PFSK-1 (cell line): ENCODE results near the gene PCDH15.

Experiments
- POLR2AphosphoS5 ChIP-seq: IDR thresholded peaks from 2 replicates; pipeline ENCODE4 v1.6.1; 2012; ENCODE audit warnings: low read depth, mild to moderate bottlenecking, control low read depth, low read length, moderate library complexity
- SIN3A ChIP-seq: IDR thresholded peaks from 2 replicates; pipeline ENCODE4 v1.6.1; 2012; ENCODE audit warnings: mild to moderate bottlenecking, low read length, moderate library complexity, borderline replicate concordance; ENCODE audit not compliant: insufficient read depth
- TAF1 ChIP-seq: IDR thresholded peaks from 2 replicates; pipeline ENCODE4 v1.6.1; 2012; ENCODE audit warnings: low read length, control low read depth, borderline replicate concordance; ENCODE audit not compliant: insufficient read depth
- TF ChIP-seq, protein P1 (sequence below), 2 experiments: IDR thresholded peaks; 2 replicates each; pipeline versions ENCODE4 v1.6.1 to v1.8.0; 2011 to 2012; ENCODE audit warnings: low read depth in 2 of 2, low read length in 2 of 2, control low read depth in 1 of 2, inconsistent platforms in 1 of 2, mild to moderate bottlenecking in 1 of 2, moderate library complexity in 1 of 2; ENCODE audit not compliant: insufficient read depth in 1 of 2

DNA sequence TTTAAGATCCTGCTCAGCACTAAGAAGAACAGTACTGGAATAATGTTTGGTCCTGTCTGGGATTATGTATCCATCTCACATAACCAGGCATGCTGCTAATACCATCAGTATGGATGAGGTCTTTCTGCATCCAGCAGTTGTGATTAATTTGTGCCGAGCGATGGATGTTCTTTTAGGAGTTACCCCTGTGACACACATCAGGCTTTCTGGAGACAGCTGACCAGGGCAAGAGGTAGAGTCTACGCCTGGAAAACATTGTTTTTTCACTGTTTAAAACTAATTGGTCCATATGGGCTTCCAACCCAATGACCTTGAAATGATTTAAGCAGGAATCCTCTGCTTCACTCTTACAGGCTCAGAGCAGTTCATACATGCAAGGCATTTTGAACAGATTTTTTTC is 603.0 kb downstream of the PCDH15 start:
- no peak for TF ChIP-seq SIN3A
- TF ChIP-seq POLR2AphosphoS5: no peak
- TF ChIP-seq, protein P1, sequence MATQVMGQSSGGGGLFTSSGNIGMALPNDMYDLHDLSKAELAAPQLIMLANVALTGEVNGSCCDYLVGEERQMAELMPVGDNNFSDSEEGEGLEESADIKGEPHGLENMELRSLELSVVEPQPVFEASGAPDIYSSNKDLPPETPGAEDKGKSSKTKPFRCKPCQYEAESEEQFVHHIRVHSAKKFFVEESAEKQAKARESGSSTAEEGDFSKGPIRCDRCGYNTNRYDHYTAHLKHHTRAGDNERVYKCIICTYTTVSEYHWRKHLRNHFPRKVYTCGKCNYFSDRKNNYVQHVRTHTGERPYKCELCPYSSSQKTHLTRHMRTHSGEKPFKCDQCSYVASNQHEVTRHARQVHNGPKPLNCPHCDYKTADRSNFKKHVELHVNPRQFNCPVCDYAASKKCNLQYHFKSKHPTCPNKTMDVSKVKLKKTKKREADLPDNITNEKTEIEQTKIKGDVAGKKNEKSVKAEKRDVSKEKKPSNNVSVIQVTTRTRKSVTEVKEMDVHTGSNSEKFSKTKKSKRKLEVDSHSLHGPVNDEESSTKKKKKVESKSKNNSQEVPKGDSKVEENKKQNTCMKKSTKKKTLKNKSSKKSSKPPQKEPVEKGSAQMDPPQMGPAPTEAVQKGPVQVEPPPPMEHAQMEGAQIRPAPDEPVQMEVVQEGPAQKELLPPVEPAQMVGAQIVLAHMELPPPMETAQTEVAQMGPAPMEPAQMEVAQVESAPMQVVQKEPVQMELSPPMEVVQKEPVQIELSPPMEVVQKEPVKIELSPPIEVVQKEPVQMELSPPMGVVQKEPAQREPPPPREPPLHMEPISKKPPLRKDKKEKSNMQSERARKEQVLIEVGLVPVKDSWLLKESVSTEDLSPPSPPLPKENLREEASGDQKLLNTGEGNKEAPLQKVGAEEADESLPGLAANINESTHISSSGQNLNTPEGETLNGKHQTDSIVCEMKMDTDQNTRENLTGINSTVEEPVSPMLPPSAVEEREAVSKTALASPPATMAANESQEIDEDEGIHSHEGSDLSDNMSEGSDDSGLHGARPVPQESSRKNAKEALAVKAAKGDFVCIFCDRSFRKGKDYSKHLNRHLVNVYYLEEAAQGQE (IDR thresholded peaks at IDR 0.05; ENCODE audit: insufficient read depth in 1 of 2, low read depth in 2 of 2, low read length in 2 of 2): no peak
- no peak for TF ChIP-seq TAF1
